GM18511 (cell line): ENCODE results near the gene IFIT1B.
A peak's percentile ranks its signal among the peaks of the same experiment; 100 is the strongest.
"Not testable (repeated sequence)": the region's sequence is repeated elsewhere in the genome, so short reads cannot be mapped to it uniquely, and the experiment has no call there.

ENCODE experiments used
- ATAC-seq: cut with Tn5 transposase; IDR thresholded peaks from one replicate; pipeline ENCODE4 v1.9.1; 2021; ENCODE audit warnings: mild to moderate bottlenecking, moderate library complexity; ENCODE audit not compliant: unreplicated experiment

The IFIT1B gene, protein sequence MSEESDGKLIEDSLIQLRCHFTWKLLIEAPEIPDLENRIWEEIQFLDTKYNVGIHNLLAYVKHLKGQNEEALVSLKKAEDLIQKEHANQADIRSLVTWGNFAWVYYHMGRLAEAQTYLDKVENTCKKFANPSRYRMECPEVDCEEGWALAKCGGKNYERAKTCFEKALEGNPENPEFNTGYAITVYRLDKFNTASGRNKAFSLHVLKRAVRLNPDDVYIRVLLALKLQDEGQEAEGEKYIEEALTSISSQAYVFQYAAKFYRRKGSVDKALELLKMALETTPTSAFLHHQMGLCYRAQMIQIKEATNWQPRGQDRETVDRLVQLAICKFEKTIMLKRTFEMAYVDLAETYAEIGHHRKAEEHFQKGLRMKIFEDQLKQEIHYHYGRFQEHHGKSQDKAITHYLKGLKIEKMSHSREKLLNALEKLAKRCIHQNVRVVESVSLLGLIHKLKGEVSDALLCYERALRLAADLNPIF

DNA sequence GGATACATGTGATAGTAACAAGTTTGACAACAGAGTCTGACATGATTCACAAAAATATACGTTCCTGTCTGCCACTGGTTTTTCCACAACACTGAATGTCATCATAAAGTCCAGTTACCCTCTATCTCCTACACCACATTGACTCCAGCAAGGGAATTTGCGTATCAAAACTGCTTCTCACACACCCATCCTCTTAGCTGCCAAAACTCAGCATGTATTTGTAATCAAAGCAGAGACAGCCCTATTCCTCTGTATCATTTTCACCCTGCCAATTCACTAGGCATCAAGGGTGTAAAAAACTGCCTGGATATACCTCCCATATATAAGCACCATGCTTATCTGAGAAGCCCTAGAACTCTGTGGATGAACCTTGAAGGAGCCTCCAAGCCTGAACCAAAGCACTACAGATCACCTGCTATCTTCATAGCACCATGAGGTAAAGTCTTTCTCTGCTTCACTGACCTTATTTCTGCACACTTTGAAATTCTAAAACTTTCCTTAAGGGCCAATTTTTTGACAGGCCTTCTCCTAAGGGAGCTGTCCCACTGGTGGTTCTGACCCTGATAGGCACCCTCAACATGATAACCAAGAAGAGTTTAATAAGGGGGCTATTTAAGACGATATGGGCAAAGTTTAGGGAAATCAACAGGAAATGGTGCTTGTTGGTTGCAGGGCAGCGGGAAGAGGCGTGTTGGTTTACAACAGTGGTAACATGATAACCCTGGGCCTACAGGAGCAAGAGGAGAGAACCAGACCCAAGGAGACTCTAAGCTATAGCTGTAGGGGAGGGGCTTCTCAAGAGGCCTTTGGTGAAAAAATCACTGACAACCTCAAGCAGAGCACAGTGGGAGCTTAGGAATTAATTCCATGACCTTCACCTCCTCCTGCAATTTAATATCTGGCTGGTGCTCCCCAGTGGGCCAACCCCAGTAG, at the start of gene IFIT1B:
IFIT1B (plus strand) TSS at position 352 of the 933 bp plus-strand sequence; CDS start at position 432, 80 bp downstream.
- ATAC-seq: no peak

DNA sequence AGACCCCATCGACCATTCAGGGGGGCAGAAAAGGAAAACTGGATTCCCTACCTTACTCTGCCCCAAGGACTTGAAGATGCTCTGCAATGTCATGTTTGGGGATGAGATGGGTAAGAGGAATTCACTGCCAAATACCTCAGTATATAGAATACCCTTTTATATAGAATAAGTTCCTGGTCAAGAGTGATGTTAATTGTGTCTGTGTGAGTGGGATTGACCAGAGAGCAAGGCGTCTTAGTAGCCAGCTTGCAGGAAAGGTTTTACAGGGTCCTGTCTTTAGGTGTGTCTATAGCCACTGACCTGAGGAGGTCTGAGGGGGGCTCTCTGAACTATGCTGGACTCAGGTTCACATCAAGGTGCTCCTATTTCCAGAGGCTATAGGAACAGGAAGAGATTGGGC, 48.7 kb upstream of the IFIT1B start:
- no peak for ATAC-seq

DNA sequence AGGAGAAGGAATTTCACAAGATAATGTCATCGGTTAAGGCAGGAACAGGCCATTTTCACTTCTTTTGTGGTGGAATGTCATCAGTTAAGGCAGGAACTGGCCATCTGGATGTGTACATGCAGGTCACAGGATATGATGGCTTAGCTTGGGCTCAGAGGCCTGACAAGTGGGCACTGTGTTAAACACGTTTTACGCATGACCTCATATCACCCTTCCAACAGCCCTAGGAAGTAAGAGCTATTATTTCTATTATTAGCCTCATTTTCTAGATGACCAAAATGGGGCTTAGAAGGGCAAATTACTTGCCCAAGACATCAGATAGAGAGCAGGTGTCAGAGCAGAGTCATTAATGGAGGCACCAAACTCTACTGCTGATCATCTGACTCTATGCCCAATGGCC, 47.8 kb upstream of the IFIT1B start:
- ATAC-seq: not testable (repeated sequence)

DNA sequence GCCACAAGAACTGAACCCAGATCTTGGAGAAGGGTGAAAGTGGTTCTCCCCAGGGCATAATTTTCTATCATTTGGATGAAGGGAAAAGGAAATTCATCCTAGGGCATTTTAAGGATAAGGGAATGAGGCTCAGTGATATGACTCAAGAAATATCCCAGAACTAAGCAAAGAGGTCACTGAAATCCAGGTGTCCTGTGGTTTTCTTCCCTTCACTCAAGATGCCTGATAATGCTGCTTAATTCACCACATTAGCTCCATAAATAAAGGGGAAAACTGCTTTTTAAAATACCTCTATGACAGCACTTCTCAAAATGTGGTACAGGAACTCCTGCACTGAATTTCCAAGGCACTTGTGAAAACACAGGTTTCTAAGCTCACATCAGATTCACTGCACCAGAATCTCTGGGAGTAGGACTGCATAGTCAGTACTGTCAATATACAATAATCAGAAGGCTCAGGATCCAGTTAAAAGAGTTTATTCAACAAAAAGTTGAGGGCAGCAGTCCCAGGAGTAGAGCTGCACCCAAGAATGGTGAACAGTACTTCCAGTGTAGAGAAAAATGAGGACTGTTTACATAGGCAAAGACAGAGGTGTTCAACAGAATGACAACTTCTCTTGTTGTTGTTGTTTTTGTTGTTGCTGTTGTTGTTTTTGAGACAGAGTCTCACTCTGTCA, 47.2 kb upstream of the IFIT1B start:
- ATAC-seq: no peak

DNA sequence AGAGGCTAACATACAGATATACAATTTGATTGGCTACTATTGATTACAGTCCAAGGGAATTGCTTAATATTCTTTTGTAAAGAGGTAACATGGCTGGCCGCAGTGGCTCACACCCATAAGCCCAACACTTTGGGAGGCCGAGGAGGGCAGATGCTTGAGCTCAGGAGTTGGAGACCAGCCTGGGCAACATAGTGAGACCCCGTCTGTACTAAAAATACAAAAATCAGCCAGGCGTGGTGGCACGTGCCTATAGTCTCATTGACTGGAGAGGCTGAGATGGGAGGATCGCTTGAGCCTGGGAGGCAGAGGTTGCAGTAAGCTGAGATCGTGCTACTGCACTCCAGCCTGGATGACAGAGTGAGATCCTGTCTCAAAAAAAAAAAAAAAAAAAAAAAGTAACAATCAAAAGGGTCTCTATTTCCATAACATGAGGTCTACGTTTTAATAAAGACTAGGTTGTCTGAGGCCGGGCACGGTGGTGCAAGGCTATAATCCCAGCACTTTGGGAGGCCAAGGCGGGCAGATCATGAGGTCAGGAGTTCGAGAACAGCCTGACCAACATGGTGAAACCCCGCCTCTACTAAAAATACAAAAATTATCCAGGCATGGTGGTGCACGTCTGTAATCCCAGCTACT, 46.3 kb upstream of the IFIT1B start:
- not testable (repeated sequence) for ATAC-seq

DNA sequence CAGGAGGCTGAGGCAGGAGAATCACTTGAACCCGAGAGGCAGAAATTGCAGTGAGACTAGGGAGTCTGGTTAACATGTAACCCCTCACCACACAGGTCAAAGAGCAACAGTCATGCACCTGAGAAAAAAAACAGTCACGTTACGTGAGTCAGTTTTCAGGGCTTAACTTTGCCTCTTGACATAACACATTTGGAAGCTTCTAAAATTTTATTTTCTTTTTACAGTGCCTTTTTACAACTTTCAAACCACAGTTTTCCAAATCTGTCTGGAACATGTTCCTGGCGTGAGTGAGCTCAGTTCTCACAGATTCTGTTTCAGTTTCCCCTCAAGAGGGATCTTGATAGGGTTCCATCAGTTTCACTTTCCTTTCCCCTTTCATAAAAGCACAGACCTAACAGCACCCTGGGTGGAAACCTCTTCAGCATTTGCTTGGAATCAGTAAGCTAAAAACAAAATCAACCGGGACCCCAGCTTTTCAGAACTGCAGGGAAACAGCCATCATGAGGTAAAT, 45.7 kb upstream of the IFIT1B start:
- ATAC-seq: peak; percentile 55

DNA sequence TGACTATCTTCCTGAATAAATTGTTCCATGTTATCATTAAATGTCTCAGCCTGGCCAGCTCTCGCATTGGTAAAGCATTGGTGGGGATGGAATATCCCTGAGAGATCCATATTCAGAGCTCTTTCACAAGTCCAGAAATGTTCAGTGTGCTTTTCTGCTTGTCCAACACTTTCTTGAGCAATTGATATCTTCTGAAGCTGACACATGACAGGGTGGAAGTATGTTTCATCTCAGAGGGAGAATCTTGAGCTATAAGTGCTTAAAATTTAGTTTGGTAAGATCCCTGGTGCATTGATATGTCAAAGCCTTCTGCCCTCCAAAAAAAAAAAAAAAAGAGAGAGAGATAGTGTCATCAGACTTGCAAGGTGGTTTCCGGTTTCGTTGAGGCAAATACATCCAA, 42.6 kb upstream of the IFIT1B start:
- no peak for ATAC-seq

DNA sequence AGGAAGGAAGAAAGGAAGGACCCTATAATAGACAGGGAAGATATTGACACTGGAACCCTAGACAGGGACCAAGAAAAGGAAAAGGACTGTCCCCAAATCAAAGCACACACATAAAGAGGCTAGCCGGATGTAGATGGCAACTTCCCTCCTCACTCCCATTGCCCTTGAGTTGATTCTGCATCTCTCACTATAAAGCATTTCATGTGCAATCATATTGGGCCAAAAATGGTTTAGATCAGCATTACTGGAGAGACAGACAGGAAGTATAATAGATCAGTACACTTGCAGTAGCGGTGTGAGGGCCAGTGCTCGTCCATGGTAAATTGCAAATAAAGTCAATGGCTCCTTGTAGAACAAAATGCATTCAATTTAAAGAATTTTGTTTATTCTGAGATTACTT, 41.6 kb upstream of the IFIT1B start:
- no peak for ATAC-seq

DNA sequence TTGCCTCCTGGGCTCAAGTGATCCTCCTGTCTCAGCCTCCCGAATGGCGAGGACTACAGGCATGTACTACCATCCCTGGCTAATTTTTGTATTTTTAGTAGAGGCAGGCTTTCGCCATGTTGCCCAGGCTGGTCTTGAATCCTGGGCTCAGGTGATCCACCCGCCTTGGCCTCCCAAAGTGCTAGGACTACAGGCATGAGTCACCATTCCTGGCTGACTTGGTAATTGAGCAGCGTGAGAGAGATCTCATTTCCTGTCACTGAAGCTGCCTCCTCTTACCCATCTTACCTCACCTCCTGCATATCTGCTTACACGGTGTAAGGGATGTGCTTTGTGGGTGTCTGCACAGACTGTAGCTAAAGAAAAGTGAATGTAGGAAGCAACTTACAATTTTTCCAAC, 40.4 kb upstream of the IFIT1B start:
- peak; percentile 29 for ATAC-seq

DNA sequence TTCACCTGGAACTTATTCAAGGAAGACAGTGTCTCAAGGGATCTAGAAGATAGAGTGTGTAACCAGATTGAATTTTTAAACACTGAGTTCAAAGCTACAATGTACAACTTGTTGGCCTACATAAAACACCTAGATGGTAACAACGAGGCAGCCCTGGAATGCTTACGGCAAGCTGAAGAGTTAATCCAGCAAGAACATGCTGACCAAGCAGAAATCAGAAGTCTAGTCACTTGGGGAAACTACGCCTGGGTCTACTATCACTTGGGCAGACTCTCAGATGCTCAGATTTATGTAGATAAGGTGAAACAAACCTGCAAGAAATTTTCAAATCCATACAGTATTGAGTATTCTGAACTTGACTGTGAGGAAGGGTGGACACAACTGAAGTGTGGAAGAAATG, 39.1 kb upstream of the IFIT1B start:
- ATAC-seq: no peak

DNA sequence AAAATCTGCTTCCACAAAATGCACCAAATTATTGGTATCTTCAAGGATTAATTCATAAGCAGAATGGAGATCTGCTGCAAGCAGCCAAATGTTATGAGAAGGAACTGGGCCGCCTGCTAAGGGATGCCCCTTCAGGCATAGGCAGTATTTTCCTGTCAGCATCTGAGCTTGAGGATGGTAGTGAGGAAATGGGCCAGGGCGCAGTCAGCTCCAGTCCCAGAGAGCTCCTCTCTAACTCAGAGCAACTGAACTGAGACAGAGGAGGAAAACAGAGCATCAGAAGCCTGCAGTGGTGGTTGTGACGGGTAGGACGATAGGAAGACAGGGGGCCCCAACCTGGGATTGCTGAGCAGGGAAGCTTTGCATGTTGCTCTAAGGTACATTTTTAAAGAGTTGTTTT, 38.0 kb upstream of the IFIT1B start:
- ATAC-seq: no peak

DNA sequence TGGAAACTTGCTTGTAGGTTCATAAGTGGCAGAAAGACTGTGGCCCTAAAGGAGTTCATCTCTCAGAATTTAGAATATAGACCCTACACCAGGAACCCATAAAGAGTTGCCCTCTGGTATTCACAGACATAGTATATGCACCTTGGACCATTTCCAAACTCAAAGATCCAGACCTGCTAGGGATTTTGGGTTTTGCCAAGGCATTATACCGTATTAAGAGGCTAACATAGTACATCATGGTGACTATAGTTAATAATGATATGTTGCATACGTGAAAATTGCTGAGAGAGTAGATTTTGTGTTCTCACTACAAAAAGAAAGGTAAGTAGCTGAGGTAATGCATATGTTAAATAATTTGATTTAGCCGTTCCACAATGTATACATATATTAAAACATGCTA, 36.2 kb upstream of the IFIT1B start:
- no peak for ATAC-seq

DNA sequence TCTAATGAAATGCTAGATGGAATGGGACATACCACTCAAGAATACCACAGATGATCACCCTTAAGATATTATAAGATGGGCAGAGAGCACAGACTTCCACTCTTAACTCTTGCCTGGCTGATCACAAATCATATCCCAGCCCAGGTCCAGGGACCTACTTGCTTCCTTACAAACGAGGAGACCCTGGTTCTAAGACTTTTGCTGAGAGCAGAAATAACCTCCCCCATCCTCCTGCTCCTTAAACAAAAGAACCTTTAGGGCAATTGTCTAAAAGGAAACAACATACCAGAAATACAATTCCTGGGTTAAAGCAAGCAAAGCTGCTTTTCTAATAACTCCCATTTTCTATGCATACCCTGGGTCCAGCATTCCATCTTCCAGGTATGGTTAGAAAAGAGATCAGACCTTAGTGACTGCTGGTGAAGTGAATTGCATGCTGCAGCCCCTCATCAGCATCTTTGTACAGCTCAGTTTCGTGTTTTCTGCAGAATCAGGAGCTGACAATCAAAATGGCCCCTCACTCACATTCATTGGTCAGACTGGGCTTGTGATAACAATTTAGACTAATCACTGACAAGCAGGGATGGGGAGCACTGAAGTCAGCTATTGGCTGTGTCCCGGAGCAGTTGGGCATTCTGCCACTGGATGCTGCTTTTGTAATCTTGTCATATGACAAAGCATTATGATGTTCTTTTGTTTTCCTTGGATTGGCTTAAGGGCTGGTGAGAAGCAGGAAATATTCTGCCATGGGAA, 35.5 kb upstream of the IFIT1B start:
- no peak for ATAC-seq

DNA sequence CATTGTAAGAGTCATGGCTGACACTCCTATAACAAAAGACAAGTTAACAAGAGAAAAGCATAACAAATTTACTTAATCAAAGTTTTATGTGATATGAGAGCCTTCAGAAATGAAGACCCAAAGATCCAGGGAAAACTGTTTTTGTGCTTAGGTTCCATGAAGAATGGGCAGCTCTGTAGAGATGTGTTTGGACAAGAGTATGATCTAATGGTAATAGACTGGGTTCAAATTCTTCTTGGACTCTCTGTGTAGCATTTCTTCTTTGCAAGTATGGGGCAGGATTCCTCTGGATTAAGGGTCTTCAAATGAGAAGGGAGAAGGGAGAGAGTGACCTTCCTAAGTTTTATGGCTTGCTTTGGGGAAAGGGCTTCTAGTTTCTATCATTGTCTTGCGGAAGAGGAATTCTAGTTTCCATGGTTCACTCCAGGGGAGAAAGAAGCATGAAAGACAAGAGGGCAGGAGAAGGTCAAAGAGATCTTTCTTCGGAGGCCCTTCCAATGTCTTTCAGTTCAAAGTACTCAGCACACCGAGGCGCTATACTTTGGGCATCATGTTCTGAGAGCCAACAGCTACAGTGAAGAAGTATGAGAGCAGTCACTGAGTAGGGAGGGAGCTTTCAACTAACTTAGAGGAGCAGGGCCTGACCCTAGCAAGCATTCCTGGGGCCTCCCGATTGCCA, 34.6 kb upstream of the IFIT1B start:
- no peak for ATAC-seq

DNA sequence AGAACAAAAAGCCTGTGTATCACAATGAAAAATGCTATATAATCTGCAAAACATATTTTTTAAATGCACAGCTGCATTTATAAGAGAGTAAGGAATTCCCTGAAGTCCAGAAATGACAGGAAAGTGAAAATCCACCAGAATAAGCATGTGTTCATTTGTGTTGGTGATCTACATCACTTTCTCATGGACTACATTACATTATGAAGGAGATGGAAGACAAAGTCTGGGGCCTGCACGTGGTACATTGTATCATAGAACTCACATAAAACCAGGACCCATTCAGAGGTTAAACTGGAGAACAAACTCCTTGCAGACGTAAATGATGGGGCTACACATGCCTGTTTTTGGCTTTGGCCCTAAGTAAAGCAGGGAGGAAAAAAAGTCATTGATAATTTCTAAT, 33.7 kb upstream of the IFIT1B start:
- ATAC-seq: no peak

DNA sequence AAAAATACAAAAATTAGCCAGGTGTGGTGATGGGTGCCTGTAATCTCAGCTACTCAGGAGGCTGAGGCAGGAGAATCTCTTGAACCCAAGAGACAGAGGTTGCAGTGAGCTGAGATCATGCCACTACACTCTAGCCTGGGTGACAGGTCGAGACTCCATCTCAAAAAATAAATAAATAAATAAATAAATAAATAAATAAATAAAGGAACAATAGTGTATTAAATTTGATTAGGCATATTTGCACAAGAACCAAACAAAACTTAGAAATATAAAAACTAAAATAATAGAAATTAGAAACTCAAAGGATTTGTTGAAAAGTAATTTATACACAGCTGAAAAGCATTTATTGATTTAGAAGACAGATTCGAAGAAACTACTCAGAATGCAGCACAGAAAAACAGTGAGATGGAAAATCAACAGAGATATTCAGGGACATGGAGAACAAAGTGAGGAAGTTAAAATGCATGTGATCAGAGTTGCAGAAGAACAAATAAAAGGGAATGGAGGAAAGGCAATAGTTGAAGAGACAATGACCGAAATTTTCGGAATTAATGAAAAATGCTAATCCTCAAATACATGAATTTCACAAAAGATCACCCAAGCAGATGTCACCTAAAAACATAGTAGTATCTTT, 32.4 kb upstream of the IFIT1B start:
- no peak for ATAC-seq

DNA sequence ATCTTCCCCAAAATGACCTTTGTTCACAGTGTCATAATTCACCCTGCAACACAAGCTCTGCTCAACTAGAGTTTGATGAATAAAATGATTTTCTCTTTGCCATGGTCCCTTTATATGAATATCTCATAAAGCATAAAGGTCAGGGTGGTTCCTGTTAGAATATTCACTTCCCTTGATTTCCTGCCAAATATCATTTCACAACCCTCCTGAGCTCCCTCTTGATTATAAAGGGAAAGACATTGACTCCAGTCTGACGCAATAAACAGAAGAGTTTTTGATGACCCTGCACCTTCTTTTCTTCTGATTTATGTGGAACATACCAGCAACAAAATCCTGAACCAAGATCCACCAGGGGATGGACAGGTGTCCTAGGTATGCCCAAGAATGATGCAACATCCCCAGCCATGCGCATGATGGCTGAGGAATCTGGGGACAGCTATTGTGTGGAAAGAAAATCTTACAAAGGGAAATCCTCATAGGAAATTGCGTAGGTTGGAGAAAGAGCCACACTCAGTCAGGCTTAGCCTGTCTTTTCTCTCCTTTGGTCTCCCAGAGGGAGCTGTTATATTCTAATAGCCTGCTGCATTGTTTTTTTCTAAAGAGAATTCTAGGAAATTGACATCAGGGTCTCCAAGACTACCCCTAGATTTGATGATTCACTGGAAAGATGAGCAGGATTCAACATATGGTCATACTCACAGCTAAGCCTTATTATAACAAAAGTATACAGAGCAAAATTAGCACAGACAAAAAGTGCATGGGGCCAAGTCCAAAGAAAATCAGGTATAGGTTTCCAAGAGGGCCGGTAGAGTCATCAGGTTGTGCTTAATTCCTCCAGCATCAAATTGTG, 31.2 kb upstream of the IFIT1B start:
- no peak for ATAC-seq
